Right ventricle myocardium inferior (tissue), 1 donor: ENCODE measurements around the gene CPA1. TPM values are rescaled to one million over a fixed set of nuclear protein-coding genes. Genes with fewer than 3 reads are reported as not detected.

Source experiments
- ATAC-seq: fragments of 200-7000 bp; cut with Tn5 transposase; one replicate; pipeline ENCODE4 v1.9.1; 2020; ENCODE audit warnings: mild to moderate bottlenecking, moderate library complexity
- DNase-seq: peaks from one replicate; pipeline ENCODE4 v3.0.0; 2021; ENCODE audit errors: missing footprints
- intact Hi-C: fragments of 100-400 bp; cut with DNase I; formaldehyde crosslinking; loops from one replicate; pipeline ENCODE4 v1.11.0; 2022
- long read RNA-seq: library from polyadenylated mRNA; unstranded; transcript quantifications from one replicate; pipeline ENCODE4 v2.0.0, GENCODE V29; 2021
- total RNA-seq: library from RNA; stranded (reverse); fragmentation: NEBNext Ultra II Directional; extraction: Animal tissue kit (Norgen Biotek cat#: 25700); gene quantifications from one replicate; pipeline ENCODE4 v1.2.1, GENCODE V29; 2021
- donor health status: DM: no; HTN: yes; CAD: no; lungs with severe emphysema.

The CPA1 gene
- not detected for total RNA-seq
- long read RNA-seq = 0 reads

DNA sequence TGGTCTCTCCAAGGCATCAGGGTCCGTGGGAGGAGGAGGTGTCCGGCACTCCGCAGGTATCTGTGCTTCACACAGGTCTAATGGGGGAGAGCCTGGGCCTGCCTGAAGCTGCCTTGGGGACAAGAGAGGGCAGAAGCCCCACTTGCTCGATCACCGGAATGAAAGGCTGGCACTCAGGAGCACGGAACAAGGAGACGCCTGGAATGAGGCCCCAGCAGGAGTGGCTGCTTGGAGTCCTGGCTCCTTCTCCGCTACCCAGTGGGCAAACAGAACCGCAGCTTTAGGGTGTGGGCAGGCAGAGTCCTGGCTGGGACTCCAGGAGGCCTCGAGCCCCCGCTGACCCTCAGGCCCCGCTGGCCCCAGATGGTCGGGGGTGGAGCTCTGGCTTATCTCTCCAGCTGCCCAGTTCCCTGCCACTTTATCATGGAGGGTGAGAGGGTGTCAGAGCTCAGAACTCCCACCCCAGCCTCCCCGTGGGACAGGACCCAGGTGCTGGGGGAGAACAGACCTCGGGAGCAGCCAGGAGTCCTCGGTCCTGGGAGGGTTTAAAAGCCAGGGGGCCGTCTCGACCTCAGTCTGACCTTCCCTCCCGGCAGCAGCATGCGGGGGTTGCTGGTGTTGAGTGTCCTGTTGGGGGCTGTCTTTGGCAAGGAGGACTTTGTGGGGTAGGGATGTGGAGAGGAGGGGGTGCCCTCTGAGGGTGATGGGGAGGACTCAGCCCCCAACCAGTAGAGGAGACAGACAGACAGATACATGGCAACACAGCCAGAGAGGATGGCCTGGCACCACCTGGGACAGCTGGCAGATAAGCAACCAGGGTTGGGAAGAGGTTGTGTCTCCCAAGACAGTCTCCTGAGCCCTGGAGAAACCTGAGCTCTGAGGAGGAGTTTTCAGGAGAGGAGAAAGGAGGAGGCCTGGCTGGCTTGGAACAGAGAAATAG, at the start of gene CPA1:
CPA1 (plus strand) TSS at position 574 of the 940 bp plus-strand sequence; CDS start at position 601, 27 bp downstream.
- ATAC-seq (no peak), DNase-seq (no peak)
- intact Hi-C loops = no loop called here

GRCh38 chr7:130332259-130333053, 47.8 kb upstream of the CPA1 start:
- intact Hi-C loops = no loop called here
- ATAC-seq (no peak), DNase-seq (no peak)

DNA sequence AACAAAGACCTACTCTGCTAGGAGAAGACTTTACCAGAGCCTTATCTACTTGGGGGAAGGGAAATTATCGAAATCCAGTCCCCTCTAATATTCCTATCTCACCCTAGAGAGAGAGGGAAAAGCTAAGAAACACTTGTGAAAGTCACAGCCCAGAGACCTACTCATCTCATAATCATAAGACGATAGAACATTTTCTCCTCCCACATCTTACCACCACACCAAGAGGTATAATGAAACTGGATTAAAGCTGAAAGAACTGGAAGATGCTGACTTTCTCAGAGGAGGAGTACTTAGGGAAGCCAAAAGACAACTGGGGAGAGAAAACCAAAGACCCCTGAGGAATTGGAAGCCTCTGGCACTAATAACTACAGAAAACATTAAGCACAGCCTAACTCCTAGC, 46.5 kb upstream of the CPA1 start:
- ATAC-seq = no peak
- DNase-seq = no peak
- intact Hi-C loops = no loop called here

- ATAC-seq (no peak), DNase-seq (no peak)
- intact Hi-C loops = no loop called here
Observed at GRCh38 chr7:130334274-130334673, 46.0 kb upstream of the CPA1 start.

DNA sequence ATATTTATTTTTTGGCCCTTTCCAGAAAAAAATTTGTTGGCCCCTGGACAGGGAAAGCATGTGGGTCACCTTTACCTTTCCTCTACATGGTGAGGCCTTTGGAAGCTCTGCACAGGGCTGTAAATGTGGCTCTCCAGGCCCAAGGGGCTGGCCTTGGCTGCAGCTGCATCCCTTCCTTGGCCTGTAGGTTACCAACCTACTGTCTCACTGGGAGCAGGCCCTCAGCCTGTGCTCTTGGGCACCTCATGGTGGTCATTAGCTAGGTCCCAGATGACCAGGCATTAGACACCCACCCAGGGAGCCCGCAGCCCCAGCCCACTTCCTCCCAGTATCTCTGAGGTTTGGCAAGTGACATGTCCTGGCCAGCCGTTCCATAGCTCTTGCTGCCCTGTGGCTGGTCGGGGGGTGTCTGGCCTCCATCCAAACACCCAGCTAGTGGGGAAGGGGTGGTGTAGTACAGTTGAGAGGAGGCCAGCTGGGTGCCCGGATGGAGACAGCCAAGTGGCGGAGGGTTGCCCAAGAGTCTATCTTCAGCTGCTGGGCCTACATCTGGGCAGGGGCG, 42.8 kb upstream of the CPA1 start:
- no peak for ATAC-seq
- intact Hi-C loops = no loop called here
- DNase-seq = no peak

GRCh38 chr7:130338233-130338632, 42.1 kb upstream of the CPA1 start:
- intact Hi-C loops = no loop called here
- DNase-seq (no peak), ATAC-seq (no peak)

DNA sequence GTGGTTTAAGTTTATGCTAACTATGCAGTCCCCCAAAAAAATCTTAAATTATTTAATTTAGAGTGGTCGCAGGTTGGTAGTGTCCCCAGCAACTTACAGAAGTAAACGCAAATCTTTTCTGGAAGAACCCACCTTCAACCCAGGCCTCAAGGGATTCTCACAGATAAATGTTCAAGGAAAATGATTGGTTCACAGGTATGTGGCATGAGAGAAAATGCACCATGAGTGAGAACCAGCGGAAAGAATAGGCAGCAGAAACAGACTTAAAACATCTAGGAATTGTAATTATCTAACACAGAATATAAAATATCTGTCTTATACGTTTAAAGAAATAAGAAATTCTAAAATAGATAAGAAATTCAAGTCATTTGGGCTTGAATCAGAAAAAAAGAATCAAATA, 38.4 kb upstream of the CPA1 start:
- ATAC-seq (no peak), DNase-seq (no peak)
- intact Hi-C loops = no loop called here

GRCh38 chr7:130342701-130343380, 37.5 kb upstream of the CPA1 start:
- ATAC-seq (no peak), DNase-seq (no peak)
- intact Hi-C loops = no loop called here

DNA sequence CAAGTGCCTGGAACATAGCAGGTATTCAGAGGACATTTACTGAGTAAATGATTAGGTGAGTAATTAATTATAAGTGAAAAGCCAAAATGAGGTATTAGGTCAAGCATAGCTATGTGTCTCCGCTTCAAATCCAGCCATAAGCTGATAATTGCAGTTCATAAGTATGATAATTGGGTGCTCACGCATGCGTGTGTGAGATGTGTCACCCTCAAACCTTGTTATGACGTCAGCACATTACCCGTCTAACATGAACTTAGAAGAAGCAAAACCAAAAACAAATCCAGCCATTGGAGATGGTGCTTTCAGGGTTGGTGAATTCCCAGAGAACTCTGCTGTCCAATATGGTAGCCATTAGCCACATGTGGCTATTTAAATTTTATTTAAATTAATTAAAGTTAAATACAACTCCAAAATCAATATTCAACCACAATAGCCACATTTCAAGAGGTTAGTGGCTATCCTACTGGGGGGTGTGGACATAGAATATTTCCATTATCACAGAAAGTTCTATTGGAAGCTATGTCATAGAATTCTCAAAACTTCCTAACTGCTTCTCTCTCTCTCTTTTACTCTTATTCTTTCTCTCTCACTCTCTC, 35.9 kb upstream of the CPA1 start, which contains the start of gene CPA5:
CPA5 (plus strand) TSS at position 546 of the 596 bp plus-strand sequence. CDS start 1,670 bp downstream, outside the sequence.
- intact Hi-C loops = no loop called here
- no peak for DNase-seq
- ATAC-seq = no peak

- ATAC-seq = no peak
- intact Hi-C loops = no loop called here
Observed at GRCh38 chr7:130345136-130345535, 35.2 kb upstream of the CPA1 start.

DNA sequence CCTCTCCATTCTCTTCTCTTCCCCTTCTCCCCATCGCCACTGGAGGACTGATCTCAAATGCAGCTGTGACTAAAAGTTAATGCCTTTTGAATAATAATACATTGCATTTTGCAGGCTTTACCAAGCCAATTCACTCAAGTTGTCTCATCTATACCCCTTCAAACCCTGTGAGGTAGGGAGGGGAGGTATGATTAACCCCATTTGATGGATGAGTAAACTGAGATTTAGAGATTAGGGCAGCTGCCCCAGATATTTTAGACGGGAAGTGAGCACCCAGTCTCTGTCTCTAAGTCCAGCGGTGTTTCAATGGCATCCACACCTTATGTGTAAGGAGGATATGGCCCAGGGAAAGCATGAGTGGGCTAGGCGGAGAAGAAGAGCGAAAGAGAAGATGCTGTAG, 34.6 kb upstream of the CPA1 start:
- no peak for ATAC-seq
- no peak for DNase-seq
- intact Hi-C loops = no loop called here

More at GRCh38 chr7:130345136-130345535, 35.2 kb upstream of the CPA1 start:
- DNase-seq = no peak

- ATAC-seq (no peak), DNase-seq (no peak)
- intact Hi-C loops = no loop called here
Observed at GRCh38 chr7:130346177-130346905, 34.0 kb upstream of the CPA1 start.

GRCh38 chr7:130346941-130347340, 33.4 kb upstream of the CPA1 start:
- ATAC-seq (no peak), DNase-seq (no peak)
- intact Hi-C loops = no loop called here

GRCh38 chr7:130349911-130350782, 30.1 kb upstream of the CPA1 start:
- DNase-seq = no peak
- peak; percentile 17 for ATAC-seq
- intact Hi-C loops = loop anchor here (5.0 to 10.0 kb wide), 3 partner anchors 73 to 145 kb away; partner anchors contain the start of gene MEST

DNA sequence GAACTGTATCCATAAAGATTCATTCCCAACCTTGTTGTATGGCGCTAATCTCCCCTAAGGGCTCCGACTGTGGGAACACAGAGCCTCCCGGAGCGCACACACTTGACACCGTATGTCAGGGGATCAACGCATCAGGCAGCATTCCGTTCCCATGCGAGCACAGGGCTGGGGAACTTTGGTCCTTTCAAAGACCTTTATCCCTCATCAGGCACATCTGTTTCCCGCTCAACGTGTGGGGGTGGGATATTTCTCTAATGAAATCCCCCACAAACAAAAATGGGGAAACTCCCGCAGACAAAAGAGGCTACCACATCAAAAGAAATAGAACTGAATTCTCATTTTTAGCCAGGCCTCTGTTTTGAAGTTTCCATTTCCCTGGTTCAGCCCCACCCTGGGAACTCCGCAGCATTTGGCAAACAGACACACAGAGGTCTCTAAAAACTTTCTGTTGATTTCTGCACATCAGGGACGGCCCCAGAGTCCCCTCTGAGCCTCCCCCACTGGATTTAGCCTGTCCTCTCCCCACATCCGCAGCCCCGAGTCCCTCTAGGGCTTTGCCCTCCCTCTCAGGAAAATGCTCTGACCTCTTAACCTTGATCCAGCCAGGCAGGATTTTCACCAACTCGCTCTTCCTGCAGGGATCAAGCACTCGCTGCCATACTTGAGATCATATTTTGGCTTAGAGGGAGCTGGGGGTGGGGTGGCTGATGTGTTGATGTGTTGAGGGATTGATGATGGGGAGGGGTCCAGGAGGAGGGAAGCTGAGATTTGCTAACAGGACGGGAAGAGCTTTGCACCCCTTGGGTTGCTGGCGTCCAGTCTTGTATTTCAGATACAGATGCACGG, 29.1 kb upstream of the CPA1 start:
- ATAC-seq (peak; percentile 59), DNase-seq (no peak)
- intact Hi-C loops = loop anchor here (5.0 to 10.0 kb wide), 3 partner anchors 74 to 144 kb away; partner anchors contain the start of gene MEST

DNA sequence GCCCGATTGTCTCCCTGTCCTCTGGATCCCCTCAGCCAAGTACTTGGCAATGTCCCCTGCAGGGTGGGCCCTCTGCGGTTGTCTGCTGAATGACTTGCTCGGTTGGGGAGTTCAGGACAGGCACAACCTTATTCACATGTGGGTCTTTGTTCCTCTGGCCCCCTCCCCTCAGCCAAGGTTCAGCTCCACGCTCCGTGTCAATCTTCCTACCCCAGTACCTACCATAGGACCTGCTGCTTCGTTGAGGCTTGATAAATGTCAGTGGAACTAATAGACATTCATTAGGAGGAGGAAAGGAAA, 28.6 kb upstream of the CPA1 start:
- intact Hi-C loops = loop anchor here (5.0 to 10.0 kb wide), 3 partner anchors 74 to 143 kb away; partner anchors contain the start of gene MEST
- no peak for ATAC-seq
- no peak for DNase-seq
